H1 (cell line): Measurements from ENCODE around the gene ZNF831. TPM values are rescaled to one million over a fixed set of nuclear protein-coding genes. Genes with fewer than 3 reads are reported as not detected.

Source experiments
- CTCF ChIA-PET: fragments of 300-600 bp; sonication (Branson Sonifier 250); formaldehyde crosslinking; loops from one replicate; lab custom pipeline; 2021; ENCODE audit not compliant: partially characterized antibody; lab: Charles Lee
- POLR2A ChIA-PET: fragments of 300-600 bp; sonication (Branson Sonifier 250); formaldehyde crosslinking; loops from one replicate; lab custom pipeline; 2021; ENCODE audit warnings: inconsistent platforms; ENCODE audit not compliant: partially characterized antibody; lab: Charles Lee
- DNase-seq, 2 experiments: peaks; one replicate each; pipeline versions ENCODE4 v3.0.0 to v3.0.0-alpha.2; 2010 to 2022; ENCODE audit warnings: low spot score in 2 of 2, low read depth in 1 of 2, mixed read lengths in 1 of 2
- FAIRE-seq: peaks from 2 replicates; lab custom pipeline; 2011; peaks lifted over from hg19 to GRCh38; lab: Jason Lieb, UNC
- H2AFZ ChIP-seq: 2 replicates; pipeline ENCODE4 v1.8.1; 2012; ENCODE audit warnings: low read length, inconsistent platforms
- H2AK5ac ChIP-seq: 2 replicates; pipeline ENCODE4 v1.6.1; 2013; ENCODE audit warnings: low read depth, low read length
- H2BK120ac ChIP-seq: replicated peaks from 2 replicates; pipeline ENCODE3; 2013; ENCODE audit warnings: low read depth, low read length, inconsistent platforms
- H2BK12ac ChIP-seq: 2 replicates; pipeline ENCODE4 v1.6.1; 2013; ENCODE audit warnings: low read depth, low read length
- H2BK15ac ChIP-seq: 2 replicates; pipeline ENCODE4 v1.6.1; 2013; ENCODE audit warnings: low read length
- H2BK20ac ChIP-seq: 2 replicates; pipeline ENCODE4 v1.6.1; 2013; ENCODE audit warnings: low read length
- H2BK5ac ChIP-seq: 2 replicates; pipeline ENCODE4 v1.6.1; 2013; ENCODE audit warnings: low read depth, low read length
- H3K14ac ChIP-seq: 2 replicates; pipeline ENCODE4 v1.6.1; 2013; ENCODE audit warnings: inconsistent platforms; ENCODE audit not compliant: insufficient read length
- H3K18ac ChIP-seq: 2 replicates; pipeline ENCODE4 v1.6.1; 2013; ENCODE audit warnings: low read length; ENCODE audit errors: extremely low read depth
- H3K23ac ChIP-seq: 2 replicates; pipeline ENCODE4 v1.6.1; 2013; ENCODE audit warnings: inconsistent platforms; ENCODE audit not compliant: insufficient read length
- H3K23me2 ChIP-seq: 2 replicates; pipeline ENCODE4 v1.6.1; 2013; ENCODE audit warnings: low read depth, low read length
- H3K27ac ChIP-seq: 2 replicates; pipeline ENCODE4 v1.6.1; 2011; ENCODE audit warnings: low read depth, low read length, inconsistent platforms
- H3K27me3 ChIP-seq, 4 experiments: replicated peaks in 1 of 4; 1 replicate in 1 of 4; 2 replicates in 3 of 4; pipeline versions ENCODE4 v1.6.1 to v1.8.1; 2011 to 2013; ENCODE audit warnings: low read length in 3 of 4, mild to moderate bottlenecking in 3 of 4, inconsistent platforms in 2 of 4, mixed read lengths in 2 of 4, moderate library complexity in 1 of 4; ENCODE audit not compliant: control insufficient read depth in 3 of 4, insufficient read depth in 3 of 4; ENCODE audit errors: extremely low read depth in 1 of 4
- H3K36me3 ChIP-seq, 4 experiments: 2 replicates each; pipeline versions ENCODE4 v1.6.1 to v1.8.1; 2011 to 2013; ENCODE audit warnings: mild to moderate bottlenecking in 4 of 4, low read length in 3 of 4, moderate library complexity in 2 of 4, control low read depth in 1 of 4, inconsistent platforms in 1 of 4; ENCODE audit not compliant: insufficient read depth in 4 of 4, control insufficient read depth in 2 of 4
- H3K4ac ChIP-seq: replicated peaks from 2 replicates; pipeline ENCODE3; 2013; ENCODE audit warnings: low read length, low read depth, mixed read lengths, inconsistent platforms; ENCODE audit not compliant: insufficient read length
- H3K4me1 ChIP-seq, 4 experiments: replicated peaks in 1 of 4; 1 replicate in 1 of 4; 2 replicates in 3 of 4; pipeline versions ENCODE4 v1.6.1 to v1.8.1; 2011 to 2013; ENCODE audit warnings: low read length in 3 of 4, inconsistent platforms in 2 of 4, mixed read lengths in 1 of 4; ENCODE audit not compliant: insufficient read depth in 4 of 4, control insufficient read depth in 3 of 4
- H3K4me2 ChIP-seq, 2 experiments: 2 replicates each; pipeline versions ENCODE4 v1.6.1 to v1.8.1; 2011 to 2013; ENCODE audit warnings: low read depth in 2 of 2, low read length in 2 of 2, control low read depth in 1 of 2, inconsistent platforms in 1 of 2, mild to moderate bottlenecking in 1 of 2; ENCODE audit not compliant: insufficient read depth in 1 of 2
- H3K4me3 ChIP-seq, 4 experiments: fragments of 200-600, 300-600 bp in 1 of 4; sonication (generic), shearing (Covaris generic), sonication (Bioruptor Twin) in 1 of 4; 2 replicates each; pipeline versions ENCODE4 v1.5.1 to v1.8.1; 2011 to 2016; ENCODE audit warnings: low read length in 4 of 4, low read depth in 3 of 4, control low read depth in 2 of 4, inconsistent platforms in 2 of 4, mild to moderate bottlenecking in 2 of 4, mixed read lengths in 1 of 4, moderate library complexity in 1 of 4; ENCODE audit not compliant: insufficient read depth in 2 of 4; ENCODE audit errors: extremely low read depth in 1 of 4
- H3K56ac ChIP-seq: replicated peaks from 2 replicates; pipeline ENCODE3; 2013; ENCODE audit warnings: low read depth, mild to moderate bottlenecking, mixed read lengths, low read length, inconsistent platforms; ENCODE audit not compliant: insufficient read length
- H3K79me1 ChIP-seq: 2 replicates; pipeline ENCODE4 v1.6.1; 2013; ENCODE audit warnings: low read depth, low read length, control low read depth
- H3K79me2 ChIP-seq, 2 experiments: 2 replicates each; pipeline versions ENCODE4 v1.6.1 to v1.8.1; 2012 to 2013; ENCODE audit warnings: low read length in 2 of 2, mild to moderate bottlenecking in 2 of 2, inconsistent platforms in 1 of 2; ENCODE audit not compliant: insufficient read depth in 2 of 2, control insufficient read depth in 1 of 2
- H3K9ac ChIP-seq, 4 experiments: replicated peaks in 1 of 4; 1 replicate in 1 of 4; 2 replicates in 3 of 4; pipeline versions ENCODE4 v1.6.1 to v1.8.1; 2011 to 2013; ENCODE audit warnings: low read depth in 3 of 4, low read length in 3 of 4, control low read depth in 2 of 4, mild to moderate bottlenecking in 2 of 4, moderate library complexity in 2 of 4, inconsistent platforms in 1 of 4; ENCODE audit errors: extremely low read depth in 1 of 4
- H3K9me3 ChIP-seq, 2 experiments: 2 replicates each; pipeline versions ENCODE4 v1.6.1 to v1.8.1; 2012 to 2013; ENCODE audit warnings: mild to moderate bottlenecking in 2 of 2, moderate library complexity in 2 of 2, control low read depth in 1 of 2, inconsistent platforms in 1 of 2, low read depth in 1 of 2, low read length in 1 of 2, mixed read lengths in 1 of 2; ENCODE audit not compliant: insufficient read depth in 2 of 2
- H4K20me1 ChIP-seq, 2 experiments: replicated peaks in 1 of 2; 2 replicates each; pipeline versions ENCODE3 to v1.8.1; 2011 to 2013; ENCODE audit warnings: inconsistent platforms in 2 of 2, low read length in 2 of 2, mild to moderate bottlenecking in 1 of 2; ENCODE audit not compliant: insufficient read depth in 2 of 2, control insufficient read depth in 1 of 2
- H4K5ac ChIP-seq: 2 replicates; pipeline ENCODE4 v1.6.1; 2013; ENCODE audit warnings: low read length, low read depth, mixed read lengths, inconsistent platforms; ENCODE audit not compliant: insufficient read length
- H4K8ac ChIP-seq: 2 replicates; pipeline ENCODE4 v1.8.0; 2013; ENCODE audit warnings: mild to moderate bottlenecking, moderate library complexity, low read length, inconsistent platforms; ENCODE audit not compliant: insufficient read depth; ENCODE audit errors: extremely low read depth
- H4K91ac ChIP-seq: replicated peaks from 2 replicates; pipeline ENCODE3; 2013; ENCODE audit warnings: low read length, mixed read lengths, inconsistent platforms; ENCODE audit not compliant: insufficient read length
- GABPA ChIP-seq: IDR thresholded peaks from 2 replicates; pipeline ENCODE4 v1.6.1; 2011; ENCODE audit warnings: mild to moderate bottlenecking, low read length, moderate library complexity, borderline replicate concordance; ENCODE audit not compliant: insufficient read depth
- HDAC6 ChIP-seq: IDR thresholded peaks from one replicate; pipeline ENCODE4 v1.7.1; 2012; ENCODE audit warnings: low read depth, mild to moderate bottlenecking, inconsistent platforms, low read length, moderate library complexity
- JUN ChIP-seq: IDR thresholded peaks from 2 replicates; pipeline ENCODE4 v1.6.1; 2011; ENCODE audit warnings: low read depth, mild to moderate bottlenecking, improper control_type of control experiment, low read length
- POLR2A ChIP-seq, 2 experiments: IDR thresholded peaks; 1 replicate in 1 of 2; 2 replicates in 1 of 2; pipeline ENCODE4 v1.6.1; 2011; ENCODE audit warnings: low read depth in 2 of 2, low read length in 2 of 2, mild to moderate bottlenecking in 2 of 2; ENCODE audit errors: control extremely low read depth in 1 of 2
- RFX5 ChIP-seq: IDR thresholded peaks from 2 replicates; pipeline ENCODE4 v1.6.1; 2011; ENCODE audit warnings: low read depth, low read length, improper control_type of control experiment, borderline replicate concordance
- SP2 ChIP-seq: IDR thresholded peaks from 2 replicates; pipeline ENCODE4 v1.6.1; 2012; ENCODE audit warnings: mild to moderate bottlenecking, low read length, inconsistent platforms
- WGBS, 2 experiments: shearing (Covaris generic) in 1 of 2; methylation state at CpG; one replicate each; pipeline versions ENCODE4 v1.1.6 to v1.1.7; 2013 to 2015; ENCODE audit warnings: low lambda C conversion rate in 2 of 2, mixed read lengths in 2 of 2, inconsistent platforms in 1 of 2, low coverage in 1 of 2, missing lambda C conversion rate in 1 of 2; ENCODE audit not compliant: insufficient replicate concordance in 2 of 2, insufficient coverage in 1 of 2, insufficient read length in 1 of 2; ENCODE audit errors: extremely low coverage in 1 of 2, missing lambda C conversion rate in 1 of 2; 5-methylcytosine and 5-hydroxymethylcytosine counted together
- polyA plus RNA-seq, 7 experiments: library from polyadenylated mRNA; depleted of rRNA in 3 of 7; stranded (reverse) in 5 of 7; unstranded in 2 of 7; fragments of >200 nt in 5 of 7; fragments of 200-250 nt in 2 of 7; gene quantifications; 1 replicate in 5 of 7; 2 replicates in 1 of 7; 4 replicates in 1 of 7; pipeline versions ENCODE4 v1.2.1 to v1.2.3, GENCODE V29; 2011 to 2013; ENCODE audit warnings: missing spikeins in 2 of 7, mixed read lengths in 2 of 7
- total RNA-seq: library from RNA; stranded (reverse); fragmentation: NEBNext Ultra II Directional; extraction: Animal tissue kit (Norgen Biotek cat#: 25700); gene quantifications from 2 replicates; pipeline ENCODE4 v1.2.1, GENCODE V29; 2021
- TF ChIP-seq, protein P1 (sequence below): IDR thresholded peaks from 2 replicates; pipeline ENCODE4 v1.6.1; 2012; ENCODE audit warnings: inconsistent platforms
- TF ChIP-seq, protein P2 (sequence below): IDR thresholded peaks from 2 replicates; pipeline ENCODE4 v1.6.1; 2011; ENCODE audit warnings: low read depth, mild to moderate bottlenecking, low read length; ENCODE audit not compliant: insufficient read depth

ZNF831 gene
- total and polyA plus RNA-seq, 2 of the 8 experiments (the other 6 are each of a cell fraction or from before 2014, with no cell fraction given), result not detected

DNA sequence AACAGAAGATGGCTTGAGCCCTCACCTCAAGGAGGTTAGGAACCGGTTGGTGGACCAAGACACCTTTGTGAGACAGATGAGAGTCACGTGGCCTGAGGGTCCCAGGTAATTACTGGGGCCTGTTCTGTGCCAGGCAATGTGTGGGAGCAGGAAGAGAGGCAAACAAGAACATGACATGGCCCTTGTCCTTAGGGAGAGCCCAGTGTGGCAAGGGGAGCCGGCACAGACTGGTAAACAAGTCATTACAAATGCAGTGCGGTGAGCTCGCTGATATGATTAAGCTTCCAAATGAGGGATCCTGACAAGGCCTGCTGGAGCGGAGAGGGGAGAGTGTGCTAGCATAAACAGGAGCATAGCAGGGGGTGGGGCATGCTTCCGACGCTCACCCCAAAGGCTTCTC lies 55.6 kb downstream of the ZNF831 start:
- no peak overlapping the region for H3K27ac ChIP-seq
- no peak overlapping the region for H3K4ac ChIP-seq
- H3K56ac ChIP-seq, result no peak overlapping the region
- no peak overlapping the region for H4K5ac ChIP-seq
- POLR2A ChIA-PET, result no interaction called here
- H3K9ac ChIP-seq, result no peak overlapping the region
- H3K4me1 ChIP-seq, result peaks cover 2 to 8% (median 4%) of the 10 kb centered on the region in 4 experiments
- H2BK20ac ChIP-seq, result no peak overlapping the region
- no peak for FAIRE-seq
- H2BK5ac ChIP-seq, result no peak overlapping the region
- H4K8ac ChIP-seq, result no peak overlapping the region
- no peak overlapping the region for H4K91ac ChIP-seq
- no peak for DNase-seq
- no peak overlapping the region for H2BK120ac ChIP-seq
- no peak overlapping the region for H3K14ac ChIP-seq
- no peak overlapping the region for H3K23ac ChIP-seq
- H3K27me3 ChIP-seq, result peaks cover 3 to 22% (median 19%) of the 10 kb centered on the region in 4 experiments
- H3K4me2 ChIP-seq, result no peak overlapping the region
- 76% methylated on average over 8 of the region's 8 CpGs; no CpG with 5 or more reads in 1 of the 2 experiments for WGBS, 2 experiments
- H2AK5ac ChIP-seq, result 0 out of 2 replicates have a peak overlapping the region, but pooled peaks have one; percentile 53
- no peaks in the 10 kb centered on the region for H3K79me2 ChIP-seq
- H4K20me1 ChIP-seq, result no peaks in the 10 kb centered on the region
- no peaks in the 10 kb centered on the region for H3K9me3 ChIP-seq
- H3K18ac ChIP-seq, result no peak overlapping the region
- no peaks in the 10 kb centered on the region for H3K36me3 ChIP-seq
- H2BK15ac ChIP-seq, result peak overlapping the region; percentile 72; the same call in 1 of the 2 replicates
- H3K4me3 ChIP-seq, result no peak overlapping the region
- TF ChIP-seq, protein P1, sequence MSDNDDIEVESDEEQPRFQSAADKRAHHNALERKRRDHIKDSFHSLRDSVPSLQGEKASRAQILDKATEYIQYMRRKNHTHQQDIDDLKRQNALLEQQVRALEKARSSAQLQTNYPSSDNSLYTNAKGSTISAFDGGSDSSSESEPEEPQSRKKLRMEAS, result no peak
- no peak for TF ChIP-seq JUN
- TF ChIP-seq RFX5, result no peak
- TF ChIP-seq SP2, result no peak
- no peak for TF ChIP-seq GABPA
- TF ChIP-seq, protein P2, sequence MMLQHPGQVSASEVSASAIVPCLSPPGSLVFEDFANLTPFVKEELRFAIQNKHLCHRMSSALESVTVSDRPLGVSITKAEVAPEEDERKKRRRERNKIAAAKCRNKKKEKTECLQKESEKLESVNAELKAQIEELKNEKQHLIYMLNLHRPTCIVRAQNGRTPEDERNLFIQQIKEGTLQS, result no peak
- no peak for TF ChIP-seq HDAC6
- no peak for TF ChIP-seq POLR2A (IDR thresholded peaks at IDR 0.05; ENCODE audit: control extremely low read depth in 1 of 2, low read depth in 2 of 2, low read length in 2 of 2)
- H3K79me1 ChIP-seq, result no peaks in the 10 kb centered on the region
- CTCF ChIA-PET, result interaction anchor here (1.0 to 2.9 kb wide), 2 partner anchors 12 to 349 kb away, joined by 3 to 18 read pairs; no protein-coding TSS in a partner anchor
- H2BK12ac ChIP-seq, result peak overlapping the region; percentile 80; the same call in 1 of the 2 replicates
- H3K23me2 ChIP-seq, result peaks cover 8% of the 10 kb centered on the region; the same call in 1 of the 2 replicates
- no peak overlapping the region for H2AFZ ChIP-seq
